DND-41 (cell line): ENCODE measurements around the gene PLVAP.

Experiments used
- ATAC-seq: fragments of 200-7000 bp; cut with Tn5 transposase; 3 replicates; pipeline ENCODE4 v1.9.1; 2021; ENCODE audit warnings: low read depth; ENCODE audit not compliant: insufficient read depth
- DNase-seq: peaks from one replicate; pipeline ENCODE4 v3.0.0-alpha.2; 2020
- H2AFZ ChIP-seq: 2 replicates; pipeline ENCODE4 v1.6.0; 2012; ENCODE audit warnings: low read depth, low read length
- H3K27ac ChIP-seq: 2 replicates; pipeline ENCODE4 v1.5.1; 2012; ENCODE audit warnings: low read length, inconsistent platforms
- H3K27me3 ChIP-seq: fragments of 200-600 bp; sonication (generic); 2 replicates; pipeline ENCODE4 v1.6.0; 2012; ENCODE audit warnings: low read length, mild to moderate bottlenecking, inconsistent platforms; ENCODE audit not compliant: insufficient read depth, poor library complexity
- H3K36me3 ChIP-seq: 2 replicates; pipeline ENCODE4 v1.5.1; 2012; ENCODE audit warnings: low read length, inconsistent platforms; ENCODE audit not compliant: insufficient read depth
- H3K4me1 ChIP-seq: 2 replicates; pipeline ENCODE4 v1.5.1; 2012; ENCODE audit warnings: mild to moderate bottlenecking, low read length; ENCODE audit not compliant: insufficient read depth
- H3K4me2 ChIP-seq: 2 replicates; pipeline ENCODE4 v1.6.0; 2012; ENCODE audit warnings: mild to moderate bottlenecking, moderate library complexity, low read length, inconsistent platforms; ENCODE audit not compliant: insufficient read depth
- H3K4me3 ChIP-seq, 2 experiments: fragments of 200-600 bp in 1 of 2; shearing (Covaris generic) in 1 of 2; 2 replicates each; pipeline ENCODE4 v1.5.1; 2012 to 2016; ENCODE audit warnings: inconsistent platforms in 2 of 2, low read length in 2 of 2, mild to moderate bottlenecking in 2 of 2, low read depth in 1 of 2, moderate library complexity in 1 of 2
- H3K79me2 ChIP-seq: 2 replicates; pipeline ENCODE4 v1.6.0; 2012; ENCODE audit warnings: low read length, inconsistent platforms; ENCODE audit not compliant: insufficient read depth
- H3K9ac ChIP-seq: 2 replicates; pipeline ENCODE4 v1.6.0; 2012; ENCODE audit warnings: low read depth, mild to moderate bottlenecking, inconsistent platforms, low read length, moderate library complexity
- H3K9me3 ChIP-seq: 2 replicates; pipeline ENCODE4 v1.5.1; 2012; ENCODE audit warnings: low read length, moderate library complexity, mild to moderate bottlenecking, inconsistent platforms; ENCODE audit not compliant: insufficient read depth, severe bottlenecking
- H4K20me1 ChIP-seq: 2 replicates; pipeline ENCODE4 v1.6.0; 2012; ENCODE audit warnings: low read length; ENCODE audit not compliant: insufficient read depth
- CTCF ChIP-seq: IDR thresholded peaks from 2 replicates; pipeline ENCODE4 v1.5.1; 2012; ENCODE audit warnings: borderline replicate concordance, low read length, moderate library complexity, mild to moderate bottlenecking; ENCODE audit not compliant: poor library complexity, severe bottlenecking; ENCODE audit errors: extremely low read depth
- EZH2 ChIP-seq: IDR thresholded peaks from 3 replicates; pipeline ENCODE4 v1.6.1; 2012; ENCODE audit warnings: borderline replicate concordance, low read depth, mild to moderate bottlenecking, moderate library complexity, low read length, inconsistent platforms; ENCODE audit not compliant: severe bottlenecking

The PLVAP gene

GRCh38 chr19:17322854-17323253 is 54.3 kb downstream of the PLVAP start:
- no peaks in the 10 kb centered on the region for H3K4me1 ChIP-seq

DNA sequence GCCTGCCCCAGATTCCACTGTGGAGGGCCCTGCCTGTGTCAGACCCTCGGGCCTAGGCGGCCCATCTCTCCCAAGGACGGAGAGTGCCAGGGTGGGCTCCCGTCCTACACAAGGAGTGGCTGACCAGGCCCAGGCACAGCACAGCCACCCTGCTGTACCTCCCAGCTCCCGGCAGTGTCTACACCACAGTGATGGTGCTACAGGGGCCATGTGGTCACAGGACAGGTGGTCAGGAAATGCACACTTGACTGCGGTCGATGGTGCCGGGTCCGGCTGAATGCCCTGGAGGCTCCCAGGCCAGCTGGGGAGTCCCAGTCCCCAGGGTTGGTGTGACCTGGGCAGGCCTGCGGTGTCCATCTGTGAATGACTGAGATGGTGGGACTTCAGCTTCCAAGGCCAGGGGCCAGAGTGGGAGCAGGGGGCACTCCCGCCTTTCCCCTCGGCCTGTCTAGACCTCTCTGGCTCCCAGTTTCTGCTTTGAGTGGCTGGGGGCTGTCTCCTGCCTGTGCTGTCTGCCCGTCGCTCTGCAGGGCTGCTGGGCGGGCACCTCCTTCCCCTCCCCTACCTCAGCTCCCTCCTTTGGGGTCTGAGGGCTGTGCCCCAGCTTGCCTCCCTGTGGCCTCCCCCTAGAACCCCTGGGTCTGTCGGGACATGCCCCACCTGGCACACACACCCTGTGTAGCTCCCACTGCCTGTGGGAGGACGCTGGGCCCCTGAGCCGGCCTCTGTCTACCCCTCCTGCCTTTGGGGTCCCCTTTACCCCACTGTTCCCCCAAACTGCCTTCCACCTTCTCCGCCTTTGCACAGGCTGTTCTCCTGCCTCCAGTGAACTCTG is 55.3 kb downstream of the PLVAP start:
- Histone ChIP-seq H2AFZ (no peak overlapping the region), H3K9ac (no peak overlapping the region), H4K20me1 (peaks cover 4% of the 10 kb centered on the region), H3K79me2 (no peaks in the 10 kb centered on the region), H3K27me3 (no peaks in the 10 kb centered on the region), H3K4me1 (no peaks in the 10 kb centered on the region), H3K4me2 (no peak overlapping the region), H3K27ac (no peak overlapping the region), H3K9me3 (no peaks in the 10 kb centered on the region), H3K4me3 (no peak overlapping the region), H3K36me3 (peaks cover 41% of the 10 kb centered on the region)
- ATAC-seq (0 out of 3 replicates have a peak, but pooled peaks have one; percentile 16), DNase-seq (no peak)
- TF ChIP-seq EZH2 (no peak), CTCF (no peak)

More at GRCh38 chr19:17322854-17323253, 54.3 kb downstream of the PLVAP start:
- no peak for TF ChIP-seq EZH2
- TF ChIP-seq CTCF, result no peak
- DNase-seq (no peak), ATAC-seq (no peak)
- no peak overlapping the region for H3K4me2 ChIP-seq
- H3K9me3 ChIP-seq, result no peaks in the 10 kb centered on the region
- H2AFZ ChIP-seq, result no peak overlapping the region
- H4K20me1 ChIP-seq, result peaks cover 4% of the 10 kb centered on the region
- no peaks in the 10 kb centered on the region for H3K79me2 ChIP-seq
- H3K27ac ChIP-seq, result no peak overlapping the region
- H3K36me3 ChIP-seq, result peaks cover 47% of the 10 kb centered on the region
- H3K27me3 ChIP-seq, result no peaks in the 10 kb centered on the region
- no peak overlapping the region for H3K4me3 ChIP-seq
- H3K9ac ChIP-seq, result no peak overlapping the region

- no peaks in the 10 kb centered on the region for H3K79me2 ChIP-seq
- no peak overlapping the region for H3K4me2 ChIP-seq
- ATAC-seq (no peak), DNase-seq (no peak)
- H3K4me1 ChIP-seq, result no peaks in the 10 kb centered on the region
- peaks cover 7% of the 10 kb centered on the region for H4K20me1 ChIP-seq
- peaks cover 48% of the 10 kb centered on the region for H3K36me3 ChIP-seq
- H3K27me3 ChIP-seq, result no peaks in the 10 kb centered on the region
- no peaks in the 10 kb centered on the region for H3K9me3 ChIP-seq
- H3K27ac ChIP-seq, result no peak overlapping the region
- no peak overlapping the region for H3K4me3 ChIP-seq
- no peak overlapping the region for H3K9ac ChIP-seq
- no peak overlapping the region for H2AFZ ChIP-seq
- TF ChIP-seq EZH2 (no peak), CTCF (no peak)
Measured at GRCh38 chr19:17320435-17320834, 56.7 kb downstream of the PLVAP start.
